PFSK-1 (cell line): ENCODE results near the gene HPN.

Experiments
- FOXP2 ChIP-seq: optimal IDR thresholded peaks from 2 replicates; pipeline ENCODE3; 2011; ENCODE audit warnings: borderline replicate concordance, control low read depth, inconsistent platforms; ENCODE audit not compliant: insufficient read depth; ENCODE audit errors: extremely low read length, extremely low read depth
- POLR2AphosphoS5 ChIP-seq: IDR thresholded peaks from 2 replicates; pipeline ENCODE4 v1.6.1; 2012; ENCODE audit warnings: low read depth, mild to moderate bottlenecking, control low read depth, low read length, moderate library complexity
- SIN3A ChIP-seq: IDR thresholded peaks from 2 replicates; pipeline ENCODE4 v1.6.1; 2012; ENCODE audit warnings: mild to moderate bottlenecking, low read length, moderate library complexity, borderline replicate concordance; ENCODE audit not compliant: insufficient read depth
- TAF1 ChIP-seq: IDR thresholded peaks from 2 replicates; pipeline ENCODE4 v1.6.1; 2012; ENCODE audit warnings: low read length, control low read depth, borderline replicate concordance; ENCODE audit not compliant: insufficient read depth
- TF ChIP-seq, protein P1 (sequence below), 2 experiments: IDR thresholded peaks; 2 replicates each; pipeline versions ENCODE4 v1.6.1 to v1.8.0; 2011 to 2012; ENCODE audit warnings: low read depth in 2 of 2, low read length in 2 of 2, control low read depth in 1 of 2, inconsistent platforms in 1 of 2, mild to moderate bottlenecking in 1 of 2, moderate library complexity in 1 of 2; ENCODE audit not compliant: insufficient read depth in 1 of 2

The HPN gene

DNA sequence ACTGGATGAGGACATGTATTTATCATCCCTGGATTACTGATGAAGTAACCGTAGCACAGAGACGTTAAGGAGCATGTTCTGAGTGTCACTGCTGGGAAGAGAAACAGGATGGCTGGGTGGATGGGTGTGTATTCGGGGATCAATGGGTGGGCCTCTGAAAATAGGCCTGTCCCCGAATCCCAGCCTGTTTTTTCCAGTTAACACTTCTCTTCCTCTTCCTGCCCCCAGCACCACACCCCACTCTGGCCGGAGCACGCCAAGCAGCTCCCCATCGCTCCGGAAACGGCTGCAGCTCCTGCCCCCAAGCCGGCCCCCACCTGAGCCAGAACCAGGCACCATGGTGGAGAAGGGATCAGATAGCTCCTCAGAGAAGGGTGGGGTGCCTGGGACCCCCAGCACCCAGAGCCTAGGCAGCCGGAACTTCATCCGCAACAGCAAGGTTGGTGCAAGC, 32.6 kb upstream of the HPN start:
- TF ChIP-seq, protein P1, sequence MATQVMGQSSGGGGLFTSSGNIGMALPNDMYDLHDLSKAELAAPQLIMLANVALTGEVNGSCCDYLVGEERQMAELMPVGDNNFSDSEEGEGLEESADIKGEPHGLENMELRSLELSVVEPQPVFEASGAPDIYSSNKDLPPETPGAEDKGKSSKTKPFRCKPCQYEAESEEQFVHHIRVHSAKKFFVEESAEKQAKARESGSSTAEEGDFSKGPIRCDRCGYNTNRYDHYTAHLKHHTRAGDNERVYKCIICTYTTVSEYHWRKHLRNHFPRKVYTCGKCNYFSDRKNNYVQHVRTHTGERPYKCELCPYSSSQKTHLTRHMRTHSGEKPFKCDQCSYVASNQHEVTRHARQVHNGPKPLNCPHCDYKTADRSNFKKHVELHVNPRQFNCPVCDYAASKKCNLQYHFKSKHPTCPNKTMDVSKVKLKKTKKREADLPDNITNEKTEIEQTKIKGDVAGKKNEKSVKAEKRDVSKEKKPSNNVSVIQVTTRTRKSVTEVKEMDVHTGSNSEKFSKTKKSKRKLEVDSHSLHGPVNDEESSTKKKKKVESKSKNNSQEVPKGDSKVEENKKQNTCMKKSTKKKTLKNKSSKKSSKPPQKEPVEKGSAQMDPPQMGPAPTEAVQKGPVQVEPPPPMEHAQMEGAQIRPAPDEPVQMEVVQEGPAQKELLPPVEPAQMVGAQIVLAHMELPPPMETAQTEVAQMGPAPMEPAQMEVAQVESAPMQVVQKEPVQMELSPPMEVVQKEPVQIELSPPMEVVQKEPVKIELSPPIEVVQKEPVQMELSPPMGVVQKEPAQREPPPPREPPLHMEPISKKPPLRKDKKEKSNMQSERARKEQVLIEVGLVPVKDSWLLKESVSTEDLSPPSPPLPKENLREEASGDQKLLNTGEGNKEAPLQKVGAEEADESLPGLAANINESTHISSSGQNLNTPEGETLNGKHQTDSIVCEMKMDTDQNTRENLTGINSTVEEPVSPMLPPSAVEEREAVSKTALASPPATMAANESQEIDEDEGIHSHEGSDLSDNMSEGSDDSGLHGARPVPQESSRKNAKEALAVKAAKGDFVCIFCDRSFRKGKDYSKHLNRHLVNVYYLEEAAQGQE (IDR thresholded peaks at IDR 0.05; ENCODE audit: insufficient read depth in 1 of 2, low read depth in 2 of 2, low read length in 2 of 2), result no peak
- TF ChIP-seq POLR2AphosphoS5, result no peak
- TF ChIP-seq TAF1, result no peak
- TF ChIP-seq SIN3A, result no peak
- TF ChIP-seq FOXP2, result no peak

DNA sequence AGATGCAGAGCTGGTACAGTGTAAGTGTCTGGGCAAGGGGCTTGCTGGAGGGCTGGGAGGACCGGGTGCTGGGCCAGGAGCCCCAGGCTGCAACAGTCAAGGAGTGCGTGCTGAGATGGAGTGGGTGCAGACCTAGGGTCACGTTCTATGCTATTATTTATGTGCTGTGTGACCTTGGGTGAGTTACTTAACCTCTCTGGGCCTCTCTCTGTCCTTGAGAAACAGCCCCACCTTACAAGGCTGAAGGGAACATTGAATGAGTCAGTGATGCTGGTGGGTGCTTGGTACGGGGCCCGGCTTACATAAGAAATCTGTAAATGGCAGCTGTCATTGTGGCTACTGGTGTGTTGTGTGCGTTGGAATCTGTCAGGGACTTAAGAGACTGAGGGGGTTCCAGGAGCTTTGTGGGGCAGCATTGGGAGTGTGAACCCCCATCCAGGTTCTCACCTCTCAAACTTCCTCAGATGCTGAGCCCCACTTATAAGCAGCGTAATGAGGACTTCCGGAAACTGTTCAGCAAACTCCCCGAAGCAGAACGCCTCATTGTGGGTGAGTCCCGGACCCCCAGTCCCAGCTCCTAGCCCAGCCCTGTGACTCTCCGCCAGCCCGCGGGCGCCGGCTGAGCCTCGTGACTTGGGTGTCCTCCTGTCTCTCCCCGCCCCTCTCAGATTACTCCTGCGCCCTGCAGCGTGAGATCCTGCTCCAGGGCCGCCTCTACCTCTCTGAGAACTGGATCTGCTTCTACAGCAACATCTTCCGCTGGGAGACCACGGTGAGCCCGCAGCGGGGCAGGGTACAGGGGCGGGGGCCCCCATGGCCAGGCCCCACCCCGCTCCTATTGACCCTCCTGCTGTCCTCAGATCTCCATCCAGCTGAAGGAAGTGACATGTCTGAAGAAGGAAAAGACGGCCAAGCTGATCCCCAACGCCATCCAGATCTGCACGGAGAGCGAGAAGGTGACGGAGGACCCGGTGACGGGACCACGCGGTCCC, 31.8 kb upstream of the HPN start:
- TF ChIP-seq POLR2AphosphoS5, result no peak
- TF ChIP-seq, protein P1 (IDR thresholded peaks at IDR 0.05; ENCODE audit: insufficient read depth in 1 of 2, low read depth in 2 of 2, low read length in 2 of 2), result no peak
- TF ChIP-seq TAF1, result no peak
- no peak for TF ChIP-seq FOXP2
- no peak for TF ChIP-seq SIN3A

DNA sequence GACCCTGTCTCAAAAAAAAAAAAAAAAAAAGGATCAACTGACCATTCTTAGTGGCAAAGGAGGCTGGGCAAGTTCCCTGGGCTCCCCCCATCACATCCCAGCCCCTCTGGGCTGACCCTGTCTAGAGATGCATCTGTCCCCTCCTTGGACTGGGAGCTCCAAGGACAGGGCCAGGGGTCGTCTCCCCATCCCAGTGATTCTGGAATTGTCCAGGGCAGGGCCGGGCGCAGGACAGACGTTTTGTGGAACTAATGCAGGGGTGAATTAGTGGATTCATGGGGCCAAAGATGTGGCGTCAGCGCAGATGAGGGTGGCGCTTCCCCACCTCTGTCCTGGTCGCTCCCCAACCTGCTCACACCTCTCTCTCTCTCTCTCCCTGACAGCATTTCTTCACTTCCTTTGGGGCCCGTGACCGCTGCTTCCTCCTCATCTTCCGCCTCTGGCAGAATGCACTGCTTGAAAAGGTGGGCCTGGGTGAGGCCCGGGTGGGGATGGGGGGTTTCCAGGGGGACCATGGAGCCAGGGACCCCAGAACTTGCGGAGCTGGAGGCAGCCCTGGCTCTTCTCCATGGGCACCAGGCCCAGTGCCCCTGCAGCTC, 30.3 kb upstream of the HPN start:
- no peak for TF ChIP-seq SIN3A
- no peak for TF ChIP-seq FOXP2
- TF ChIP-seq, protein P1 (IDR thresholded peaks at IDR 0.05; ENCODE audit: insufficient read depth in 1 of 2, low read depth in 2 of 2, low read length in 2 of 2), result no peak
- no peak for TF ChIP-seq TAF1
- no peak for TF ChIP-seq POLR2AphosphoS5

DNA sequence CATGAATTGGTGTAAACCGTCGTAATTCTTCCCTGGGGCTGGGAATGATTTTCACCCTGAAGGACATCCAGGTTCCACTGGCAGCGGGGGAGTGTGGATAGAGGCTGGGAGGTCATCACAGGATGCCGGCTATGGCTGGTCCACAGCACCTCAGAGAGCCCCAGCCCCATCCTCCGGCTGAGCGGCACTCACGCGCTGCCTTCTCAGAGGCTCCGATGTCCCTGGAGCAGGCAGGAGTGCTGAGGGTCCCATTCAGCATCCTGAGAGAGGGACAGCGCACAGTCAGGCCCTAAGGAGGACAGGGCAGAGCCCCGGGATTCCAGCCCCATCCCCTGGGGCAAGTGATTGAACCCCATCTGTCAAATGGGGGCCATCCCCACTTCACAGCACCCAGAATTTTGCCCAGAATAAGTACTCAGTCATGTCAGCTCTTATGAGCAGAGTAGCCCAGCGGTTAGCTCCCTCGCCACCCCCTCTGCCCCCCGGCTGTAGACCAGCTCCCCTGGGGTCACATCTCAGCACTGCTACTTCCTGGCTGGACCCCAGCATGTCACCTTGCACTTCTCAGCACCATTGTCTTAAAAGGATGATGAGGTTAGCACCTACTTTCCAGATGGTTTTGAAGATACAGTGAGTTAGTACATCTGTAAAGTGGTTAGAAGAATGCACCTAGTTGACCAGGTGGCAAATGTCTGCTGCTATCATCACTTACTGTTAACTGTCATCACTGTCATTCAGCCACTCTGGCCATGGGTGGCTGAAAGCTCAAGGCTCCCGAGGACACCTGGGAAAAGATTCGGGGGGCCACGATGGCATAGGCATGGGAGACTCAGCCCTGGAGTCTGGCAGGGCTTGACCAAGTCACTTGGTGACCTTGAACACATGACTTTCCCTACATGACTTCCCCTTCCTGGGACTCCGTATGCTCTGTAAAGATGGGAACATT, 29.5 kb upstream of the HPN start:
- TF ChIP-seq TAF1 (no peak), SIN3A (no peak), POLR2AphosphoS5 (no peak), FOXP2 (no peak)
- TF ChIP-seq, protein P1 (IDR thresholded peaks at IDR 0.05; ENCODE audit: insufficient read depth in 1 of 2, low read depth in 2 of 2, low read length in 2 of 2), result no peak
